ENCODE data around the gene DBT.

GRCh38 chr1:100145116-100145515 lies 104.5 kb downstream of the DBT start:
- TF ChIP-seq CTCF (IDR thresholded peaks at IDR 0.05; ENCODE audit: control extremely low read depth in 1 of 3, insufficient read depth in 1 of 3, low read depth in 1 of 3, low read length in 3 of 3) (no peak), CBX8 (IDR thresholded peaks at IDR 0.05; ENCODE audit: borderline replicate concordance, low read depth, low read length) (no peak), JUN (IDR thresholded peaks at IDR 0.05; ENCODE audit: low read depth, low read length) (no peak), MAX (IDR thresholded peaks at IDR 0.05) (no peak), TAF1 (IDR thresholded peaks at IDR 0.05; ENCODE audit: low read depth, low read length) (no peak), MAFK (IDR thresholded peaks at IDR 0.05; ENCODE audit: low read depth, low read length) (no peak), RXRA (IDR thresholded peaks at IDR 0.05; ENCODE audit: insufficient read depth, low read depth, low read length) (no peak), RNF2 (IDR thresholded peaks at IDR 0.05; ENCODE audit: borderline replicate concordance, low read depth, low read length, missing control alignments, poor library complexity, severe bottlenecking) (no peak), SAP30 (IDR thresholded peaks at IDR 0.05; ENCODE audit: insufficient read depth, insufficient replicate concordance, low read length) (no peak), RBBP5 (IDR thresholded peaks at IDR 0.05; ENCODE audit: borderline replicate concordance, low read depth, low read length) (no peak), KDM4A (IDR thresholded peaks at IDR 0.05; ENCODE audit: low read depth, low read length, severe bottlenecking) (no peak), JUND (IDR thresholded peaks at IDR 0.05; ENCODE audit: low read length) (no peak), EGR1 (IDR thresholded peaks at IDR 0.05; ENCODE audit: borderline replicate concordance, low read depth, low read length) (no peak), USF2 (IDR thresholded peaks at IDR 0.05; ENCODE audit: low read length) (no peak)

All from H1 (cell line).